SK-N-SH treated with all-trans-retinoic acid at 6 μM for 48 hours (cell line): ENCODE measurements around the gene DNAJC19.

ENCODE experiments used
- ATAC-seq: fragments of 200-7000 bp; cut with Tn5 transposase; 3 replicates; pipeline ENCODE4 v1.9.1; 2020; ENCODE audit warnings: mild to moderate bottlenecking, moderate library complexity
- ARNTL ChIP-seq: fragments of 450-650 bp; formaldehyde crosslinking; IDR thresholded peaks from 2 replicates; pipeline ENCODE4 v1.5.0; 2020; ENCODE audit warnings: low read depth, mild to moderate bottlenecking, moderate library complexity, borderline replicate concordance
- BACH2 ChIP-seq: fragments of 250-450 bp; sonication (Bioruptor Pico); IDR thresholded peaks from 2 replicates; pipeline ENCODE4 v1.9.0; 2021; ENCODE audit warnings: mild to moderate bottlenecking, borderline replicate concordance
- CREB5 ChIP-seq: fragments of 250-450 bp; sonication (Bioruptor Pico); IDR thresholded peaks from 2 replicates; pipeline ENCODE4 v1.5.1; 2020; ENCODE audit warnings: low read depth, mild to moderate bottlenecking, moderate library complexity
- CSDC2 ChIP-seq: fragments of 250-450 bp; sonication (Bioruptor Pico); IDR thresholded peaks from 2 replicates; pipeline ENCODE4 v1.5.0; 2020; ENCODE audit warnings: mild to moderate bottlenecking, moderate library complexity
- CSRNP3 ChIP-seq: fragments of 250-450 bp; sonication (Bioruptor Pico); IDR thresholded peaks from 2 replicates; pipeline ENCODE4 v1.5.1; 2021; ENCODE audit warnings: mild to moderate bottlenecking, moderate library complexity
- ESRRG ChIP-seq: fragments of 250-450 bp; sonication (Bioruptor Pico); IDR thresholded peaks from 2 replicates; pipeline ENCODE4 v1.6.1; 2021; ENCODE audit warnings: mild to moderate bottlenecking
- GLIS3 ChIP-seq: fragments of 250-450 bp; sonication (Bioruptor Pico); IDR thresholded peaks from 2 replicates; pipeline ENCODE4 v1.5.0; 2020; ENCODE audit warnings: mild to moderate bottlenecking, moderate library complexity
- ISL1 ChIP-seq: fragments of 250-450 bp; sonication (Bioruptor Pico); IDR thresholded peaks from 2 replicates; pipeline ENCODE4 v2.1.2; 2022; ENCODE audit warnings: mild to moderate bottlenecking, moderate library complexity
- OSR1 ChIP-seq: fragments of 250-450 bp; sonication (Bioruptor Pico); IDR thresholded peaks from 2 replicates; pipeline ENCODE4 v1.8.0; 2022; ENCODE audit warnings: moderate library complexity, mild to moderate bottlenecking, inconsistent platforms
- PATZ1 ChIP-seq: fragments of 250-450 bp; sonication (Bioruptor Pico); IDR thresholded peaks from 2 replicates; pipeline ENCODE4 v1.8.0; 2020; ENCODE audit warnings: mild to moderate bottlenecking, moderate library complexity, borderline replicate concordance
- PPARA ChIP-seq: fragments of 250-450 bp; sonication (Bioruptor Pico); IDR thresholded peaks from 2 replicates; pipeline ENCODE4 v1.5.0; 2020; ENCODE audit warnings: mild to moderate bottlenecking, borderline replicate concordance
- RARB ChIP-seq: fragments of 250-450 bp; sonication (Bioruptor Pico); IDR thresholded peaks from 2 replicates; pipeline ENCODE4 v1.8.0; 2021; ENCODE audit warnings: mild to moderate bottlenecking, moderate library complexity
- SNAI2 ChIP-seq: fragments of 250-450 bp; sonication (Bioruptor Pico); IDR thresholded peaks from 2 replicates; pipeline ENCODE4 v1.5.0; 2020; ENCODE audit warnings: mild to moderate bottlenecking, moderate library complexity
- TCF4 ChIP-seq: fragments of 250-450 bp; sonication (Bioruptor Pico); IDR thresholded peaks from 2 replicates; pipeline ENCODE4 v1.8.0; 2021; ENCODE audit warnings: mild to moderate bottlenecking, moderate library complexity, borderline replicate concordance
- TOX ChIP-seq: fragments of 250-450 bp; sonication (Bioruptor Pico); IDR thresholded peaks from 2 replicates; pipeline ENCODE4 v1.8.0; 2021; ENCODE audit warnings: mild to moderate bottlenecking, moderate library complexity, borderline replicate concordance
- TSHZ2 ChIP-seq: fragments of 250-450 bp; sonication (Bioruptor Pico); IDR thresholded peaks from 2 replicates; pipeline ENCODE4 v1.5.0; 2020; ENCODE audit warnings: mild to moderate bottlenecking, moderate library complexity
- ZC3H10 ChIP-seq: fragments of 250-450 bp; sonication (Bioruptor Pico); IDR thresholded peaks from 2 replicates; pipeline ENCODE4 v1.5.1; 2021; ENCODE audit warnings: mild to moderate bottlenecking, moderate library complexity
- ZFP3 ChIP-seq: fragments of 250-450 bp; sonication (Bioruptor Pico); IDR thresholded peaks from 2 replicates; pipeline ENCODE4 v1.5.0; 2020; ENCODE audit warnings: mild to moderate bottlenecking, moderate library complexity
- ZFP30 ChIP-seq: fragments of 450-650 bp; formaldehyde crosslinking; IDR thresholded peaks from 2 replicates; pipeline ENCODE4 v1.5.0; 2022; ENCODE audit warnings: mild to moderate bottlenecking, moderate library complexity
- ZNF565 ChIP-seq: fragments of 450-650 bp; formaldehyde crosslinking; conservative IDR thresholded peaks from 2 replicates; pipeline ENCODE4 v1.5.0; 2020; ENCODE audit warnings: low read depth, mild to moderate bottlenecking, moderate library complexity
- ZNF70 ChIP-seq: fragments of 450-650 bp; formaldehyde crosslinking; IDR thresholded peaks from 2 replicates; pipeline ENCODE4 v1.5.0; 2020; ENCODE audit warnings: mild to moderate bottlenecking, moderate library complexity
- ZNF8 ChIP-seq: fragments of 450-650 bp; formaldehyde crosslinking; IDR thresholded peaks from 2 replicates; pipeline ENCODE4 v1.5.0; 2020; ENCODE audit warnings: mild to moderate bottlenecking, moderate library complexity

DNAJC19 gene

GRCh38 chr3:181030948-181031347, 41.4 kb upstream of the DNAJC19 start (continued):
- TF ChIP-seq ESRRG (CRISPR knock-in tag) (no peak), ZNF565 (CRISPR knock-in tag) (no peak)

- TF ChIP-seq ZNF565 (CRISPR knock-in tag), result no peak
- no peak for ATAC-seq
Observed at GRCh38 chr3:181025204-181025603, 35.7 kb upstream of the DNAJC19 start.

GRCh38 chr3:181017690-181018089, 28.2 kb upstream of the DNAJC19 start:
- no peak for TF ChIP-seq ESRRG (CRISPR knock-in tag)
- TF ChIP-seq GLIS3, result no peak
- no peak for TF ChIP-seq ZC3H10
- no peak for TF ChIP-seq ZFP3 (CRISPR knock-in tag)
- no peak for TF ChIP-seq ZNF565 (CRISPR knock-in tag)
- no peak for TF ChIP-seq ISL1 (CRISPR knock-in tag)
- TF ChIP-seq OSR1 (CRISPR knock-in tag), result no peak
- no peak for TF ChIP-seq BACH2 (CRISPR knock-in tag)
- no peak for TF ChIP-seq SNAI2 (CRISPR knock-in tag)
- TF ChIP-seq TCF4 (CRISPR knock-in tag), result no peak
- TF ChIP-seq TSHZ2 (CRISPR knock-in tag), result no peak
- TF ChIP-seq ZNF8 (CRISPR knock-in tag), result no peak
- TF ChIP-seq RARB (CRISPR knock-in tag), result no peak
- no peak for TF ChIP-seq CSRNP3
- no peak for TF ChIP-seq ZFP30 (CRISPR knock-in tag)
- TF ChIP-seq TOX, result no peak
- TF ChIP-seq ZNF70, result no peak
- TF ChIP-seq PPARA (CRISPR knock-in tag), result no peak
- ATAC-seq, result no peak

- TF ChIP-seq ESRRG (CRISPR knock-in tag) (no peak), SNAI2 (CRISPR knock-in tag) (no peak), TCF4 (CRISPR knock-in tag) (no peak), CREB5 (CRISPR knock-in tag) (no peak), ZNF565 (CRISPR knock-in tag) (no peak), TOX (no peak)
- no peak for ATAC-seq
Observed at GRCh38 chr3:181009225-181009624, 19.7 kb upstream of the DNAJC19 start.

- TF ChIP-seq PPARA (CRISPR knock-in tag), result no peak
- TF ChIP-seq OSR1 (CRISPR knock-in tag), result no peak
- TF ChIP-seq ZFP30 (CRISPR knock-in tag), result no peak
- no peak for TF ChIP-seq ZC3H10
- ATAC-seq, result no peak
Observed at GRCh38 chr3:181008796-181009195, 19.3 kb upstream of the DNAJC19 start.

GRCh38 chr3:181007262-181007661, 17.7 kb upstream of the DNAJC19 start:
- no peak for ATAC-seq
- TF ChIP-seq RARB (CRISPR knock-in tag) (no peak), ZC3H10 (no peak), CSDC2 (CRISPR knock-in tag) (no peak), CSRNP3 (no peak), ARNTL (CRISPR knock-in tag) (no peak), ZNF565 (CRISPR knock-in tag) (no peak), TSHZ2 (CRISPR knock-in tag) (no peak), BACH2 (CRISPR knock-in tag) (no peak), PATZ1 (CRISPR knock-in tag) (no peak)
